RWPE1 (cell line): Measurements from ENCODE around the gene RALA.
A peak's percentile ranks its signal among the peaks of the same experiment; 100 is the strongest.

Experiments used
- CTCF ChIA-PET: fragments of 350-600 bp; sonication (Branson Sonifier 250); formaldehyde crosslinking; extraction: SDS; loops from one replicate; lab custom pipeline; 2021; lab: Yijun Ruan, JAX
- POLR2A ChIA-PET: fragments of 400-600 bp; formaldehyde crosslinking; extraction: SDS; loops from one replicate; lab custom pipeline; 2020; ENCODE audit warnings: antibody characterized with exemption; ENCODE audit not compliant: low non-redundant PET; lab: Yijun Ruan, JAX
- DNase-seq: peaks from one replicate; pipeline ENCODE4 v3.0.0; 2012; ENCODE audit warnings: low spot score
- H3K27ac ChIP-seq: fragments of 450-650 bp; 2 replicates; pipeline ENCODE4 v1.5.1; 2017
- CTCF ChIP-seq: fragments of 450-650 bp; conservative IDR thresholded peaks from 2 replicates; pipeline ENCODE4 v1.5.1; 2017; ENCODE audit warnings: low read depth, mild to moderate bottlenecking

Gene RALA

GRCh38 chr7:39702133-39702532 is 78.8 kb downstream of the RALA start:
- peak; percentile 34 for DNase-seq
- CTCF ChIA-PET = interaction anchor here (0.7 kb wide), 1 partner anchor 126 kb away, joined by 3 read pairs; no protein-coding TSS in a partner anchor
- H3K27ac ChIP-seq = no peak overlapping the region
- POLR2A ChIA-PET = no interaction called here
- no peak for TF ChIP-seq CTCF

GRCh38 chr7:39703144-39703543 is 79.8 kb downstream of the RALA start:
- ChIA-PET CTCF (interaction anchor here (0.6 to 0.7 kb wide), 2 partner anchors 80 to 92 kb away, joined by 3 read pairs; partner anchors contain the start of gene RALA), POLR2A (no interaction called here)
- H3K27ac ChIP-seq = no peak overlapping the region
- no peak for TF ChIP-seq CTCF
- no peak for DNase-seq

GRCh38 chr7:39709029-39709428 is 85.7 kb downstream of the RALA start:
- TF ChIP-seq CTCF = no peak
- POLR2A ChIA-PET = no interaction called here
- H3K27ac ChIP-seq = no peak overlapping the region
- CTCF ChIA-PET = no interaction called here
- no peak for DNase-seq

- POLR2A ChIA-PET = no interaction called here
- CTCF ChIA-PET = no interaction called here
- no peak overlapping the region for H3K27ac ChIP-seq
- DNase-seq = no peak
- no peak for TF ChIP-seq CTCF
Measured at GRCh38 chr7:39709768-39710311, 86.5 kb downstream of the RALA start.

GRCh38 chr7:39712751-39713150 is 89.4 kb downstream of the RALA start:
- DNase-seq = no peak
- CTCF ChIA-PET = no interaction called here
- POLR2A ChIA-PET = no interaction called here
- TF ChIP-seq CTCF = no peak
- H3K27ac ChIP-seq = no peak overlapping the region

- no peak for DNase-seq
- H3K27ac ChIP-seq = no peak overlapping the region
- ChIA-PET POLR2A (no interaction called here), CTCF (no interaction called here)
- TF ChIP-seq CTCF = no peak
Measured at GRCh38 chr7:39714447-39715091, 91.2 kb downstream of the RALA start.
